Measurements from ENCODE around the gene SRGAP2B. TPM values are rescaled to one million over a fixed set of nuclear protein-coding genes. Genes with fewer than 3 reads are reported as not detected.
"Not testable (repeated sequence)": the region's sequence is repeated elsewhere in the genome, so short reads cannot be mapped to it uniquely, and the experiment has no call there.

The SRGAP2B gene
- polyA plus RNA-seq, 1 donor from 2014 or later, result 2.5 TPM

- not testable (repeated sequence) for H3K27me3 Mint-ChIP-seq, H3K4me3 Mint-ChIP-seq, H3K27ac Mint-ChIP-seq, H3K36me3 Mint-ChIP-seq, H3K4me1 Mint-ChIP-seq, H3K9me3 Mint-ChIP-seq
Observed at GRCh38 chr1:145019709-145020108, 75.4 kb downstream of the SRGAP2B start.

GRCh38 chr1:145017725-145018124 lies 77.4 kb downstream of the SRGAP2B start:
- H3K36me3 Mint-ChIP-seq, H3K9me3 Mint-ChIP-seq, H3K27me3 Mint-ChIP-seq, H3K27ac Mint-ChIP-seq, H3K4me3 Mint-ChIP-seq, H3K4me1 Mint-ChIP-seq: not testable (repeated sequence)

GRCh38 chr1:145016492-145016862 lies 78.7 kb downstream of the SRGAP2B start:
- H3K36me3 Mint-ChIP-seq, H3K27me3 Mint-ChIP-seq, H3K27ac Mint-ChIP-seq, H3K4me3 Mint-ChIP-seq, H3K4me1 Mint-ChIP-seq, H3K9me3 Mint-ChIP-seq: not testable (repeated sequence)

- H3K9me3 Mint-ChIP-seq, H3K4me1 Mint-ChIP-seq, H3K27me3 Mint-ChIP-seq, H3K36me3 Mint-ChIP-seq, H3K27ac Mint-ChIP-seq: not testable (repeated sequence)
- peak overlapping the region in 1 of 4 donors; percentile 13 for H3K4me3 Mint-ChIP-seq
Observed at GRCh38 chr1:145015744-145016491, 79.2 kb downstream of the SRGAP2B start.

GRCh38 chr1:145013353-145013752 lies 81.8 kb downstream of the SRGAP2B start:
- not testable (repeated sequence) for H3K27ac Mint-ChIP-seq, H3K36me3 Mint-ChIP-seq, H3K4me3 Mint-ChIP-seq, H3K9me3 Mint-ChIP-seq, H3K4me1 Mint-ChIP-seq, H3K27me3 Mint-ChIP-seq

GRCh38 chr1:145011811-145012210 lies 83.3 kb downstream of the SRGAP2B start:
- not testable (repeated sequence) for H3K27me3 Mint-ChIP-seq, H3K4me1 Mint-ChIP-seq, H3K27ac Mint-ChIP-seq, H3K36me3 Mint-ChIP-seq, H3K4me3 Mint-ChIP-seq, H3K9me3 Mint-ChIP-seq

- not testable (repeated sequence) for H3K4me1 Mint-ChIP-seq, H3K27me3 Mint-ChIP-seq, H3K27ac Mint-ChIP-seq, H3K9me3 Mint-ChIP-seq, H3K36me3 Mint-ChIP-seq
- H3K4me3 Mint-ChIP-seq, result peak overlapping the region in 2 of 4 donors; percentile 61 to 70
Observed at GRCh38 chr1:145010580-145010979, 84.5 kb downstream of the SRGAP2B start.

GRCh38 chr1:145009928-145010327 lies 85.2 kb downstream of the SRGAP2B start:
- not testable (repeated sequence) for H3K9me3 Mint-ChIP-seq, H3K27me3 Mint-ChIP-seq, H3K4me1 Mint-ChIP-seq, H3K36me3 Mint-ChIP-seq
- peak overlapping the region in 3 of 4 donors; percentile 58 to 70 (median 58) for H3K4me3 Mint-ChIP-seq
- peak overlapping the region in 1 of 3 donors; percentile 74 for H3K27ac Mint-ChIP-seq

- not testable (repeated sequence) for H3K36me3 Mint-ChIP-seq, H3K4me1 Mint-ChIP-seq, H3K9me3 Mint-ChIP-seq, H3K27me3 Mint-ChIP-seq
- Mint-ChIP-seq H3K27ac (peak overlapping the region in 1 of 3 donors; percentile 50), H3K4me3 (peak overlapping the region in 1 of 4 donors; percentile 57)
Observed at GRCh38 chr1:145008388-145008787, 86.7 kb downstream of the SRGAP2B start.

GRCh38 chr1:145005142-145005541 lies 90.0 kb downstream of the SRGAP2B start:
- not testable (repeated sequence) for H3K4me3 Mint-ChIP-seq, H3K4me1 Mint-ChIP-seq, H3K36me3 Mint-ChIP-seq, H3K9me3 Mint-ChIP-seq, H3K27me3 Mint-ChIP-seq, H3K27ac Mint-ChIP-seq

GRCh38 chr1:145001381-145001780 lies 93.7 kb downstream of the SRGAP2B start:
- not testable (repeated sequence) for H3K27ac Mint-ChIP-seq, H3K4me1 Mint-ChIP-seq, H3K27me3 Mint-ChIP-seq, H3K4me3 Mint-ChIP-seq, H3K9me3 Mint-ChIP-seq, H3K36me3 Mint-ChIP-seq

GRCh38 chr1:145000743-145001326 lies 94.3 kb downstream of the SRGAP2B start:
- H3K9me3 Mint-ChIP-seq, H3K4me3 Mint-ChIP-seq, H3K36me3 Mint-ChIP-seq, H3K27ac Mint-ChIP-seq, H3K4me1 Mint-ChIP-seq, H3K27me3 Mint-ChIP-seq: not testable (repeated sequence)

- H3K9me3 Mint-ChIP-seq, H3K4me1 Mint-ChIP-seq: not testable (repeated sequence)
Observed at GRCh38 chr1:145000074-145000742, 94.9 kb downstream of the SRGAP2B start.

GRCh38 chr1:144998981-144999273 lies 96.2 kb downstream of the SRGAP2B start:
- H3K4me1 Mint-ChIP-seq, H3K27me3 Mint-ChIP-seq, H3K36me3 Mint-ChIP-seq, H3K4me3 Mint-ChIP-seq, H3K27ac Mint-ChIP-seq, H3K9me3 Mint-ChIP-seq: not testable (repeated sequence)

More at GRCh38 chr1:145000074-145000742, 94.9 kb downstream of the SRGAP2B start:
- H3K36me3 Mint-ChIP-seq, H3K27ac Mint-ChIP-seq, H3K27me3 Mint-ChIP-seq, H3K4me3 Mint-ChIP-seq: not testable (repeated sequence)

GRCh38 chr1:144998134-144998980 lies 96.8 kb downstream of the SRGAP2B start:
- H3K27ac Mint-ChIP-seq, H3K27me3 Mint-ChIP-seq, H3K4me1 Mint-ChIP-seq, H3K36me3 Mint-ChIP-seq, H3K9me3 Mint-ChIP-seq, H3K4me3 Mint-ChIP-seq: not testable (repeated sequence)
